Spleen (tissue), 11 donors: Measurements from ENCODE around the gene MTMR10. TPM values are rescaled to one million over a fixed set of nuclear protein-coding genes. Genes with fewer than 3 reads are reported as not detected.

ENCODE experiments used
- DNase-seq: peaks from one replicate; pipeline ENCODE4 v3.0.0-alpha.2; 2020
- H3K27ac ChIP-seq, 8 donors: fragments of 200-600 bp; sonication (generic) in 7 of 8; 1 replicate in 4 of 8; 2 replicates in 4 of 8; pipeline versions ENCODE4 v1.5.0 to v1.8.0; 2016 to 2021; ENCODE audit warnings: inconsistent platforms in 4 of 8, mild to moderate bottlenecking in 4 of 8, moderate library complexity in 1 of 8
- H3K27me3 ChIP-seq, 7 donors: fragments of 200-600 bp; sonication (generic) in 6 of 7; replicated peaks in 1 of 7; 1 replicate in 4 of 7; 2 replicates in 3 of 7; pipeline versions ENCODE4 v1.5.0 to v1.8.0; 2016 to 2021; ENCODE audit warnings: inconsistent platforms in 3 of 7, mild to moderate bottlenecking in 1 of 7
- H3K36me3 ChIP-seq, 6 donors: fragments of 200-600 bp; sonication (generic) in 5 of 6; 1 replicate in 4 of 6; 2 replicates in 2 of 6; pipeline versions ENCODE4 v1.5.0 to v1.8.0; 2016 to 2021; ENCODE audit warnings: inconsistent platforms in 2 of 6
- H3K4me1 ChIP-seq, 6 donors: fragments of 200-600 bp; sonication (generic) in 5 of 6; 1 replicate in 3 of 6; 2 replicates in 3 of 6; pipeline versions ENCODE4 v1.5.0 to v1.8.0; 2016 to 2021; ENCODE audit warnings: inconsistent platforms in 3 of 6
- H3K4me3 ChIP-seq, 8 donors: fragments of 200-600 bp; sonication (generic) in 7 of 8; 1 replicate in 4 of 8; 2 replicates in 4 of 8; pipeline versions ENCODE4 v1.5.0 to v1.8.0; 2016 to 2021; ENCODE audit warnings: inconsistent platforms in 4 of 8, mild to moderate bottlenecking in 4 of 8, moderate library complexity in 2 of 8
- H3K9me3 ChIP-seq, 8 donors: fragments of 200-600 bp; sonication (generic) in 7 of 8; 1 replicate in 4 of 8; 2 replicates in 4 of 8; pipeline versions ENCODE4 v1.5.0 to v1.8.0; 2016 to 2021; ENCODE audit warnings: inconsistent platforms in 4 of 8
- CTCF ChIP-seq, 11 experiments: fragments of 200-600 bp in 7 of 11; fragments of 450-650 bp in 4 of 11; sonication (generic) in 4 of 11; IDR thresholded peaks in 8 of 11; conservative IDR thresholded peaks in 3 of 11; 1 replicate in 7 of 11; 2 replicates in 4 of 11; pipeline versions ENCODE4 v1.4.0 to v1.8.0; 2016 to 2021; ENCODE audit warnings: antibody characterized with exemption in 11 of 11, inconsistent platforms in 4 of 11, mild to moderate bottlenecking in 1 of 11
- POLR2A ChIP-seq, 3 donors: fragments of 450-650 bp; IDR thresholded peaks; one replicate each; pipeline ENCODE4 v1.5.1; 2017; ENCODE audit warnings: antibody characterized with exemption in 3 of 3, mild to moderate bottlenecking in 1 of 3
- POLR2AphosphoS5 ChIP-seq, 3 donors: sonication (generic); formaldehyde crosslinking; IDR thresholded peaks; one replicate each; pipeline ENCODE4 v1.5.1; 2017; ENCODE audit warnings: antibody characterized with exemption in 3 of 3
- WGBS, 5 donors: extraction: QIAGEN DNeasy Blood & Tissue Kit in 3 of 5; methylation state at CpG; one replicate each; pipeline versions ENCODE4 v1.1.5 to v1.1.7; 2013 to 2018; 5-methylcytosine and 5-hydroxymethylcytosine counted together
- intact Hi-C: fragments of 100-400 bp; cut with DNase I; formaldehyde crosslinking; loops from one replicate; pipeline ENCODE4 v1.15.0; 2023; ENCODE audit warnings: low total_unique reads
- polyA plus RNA-seq, 3 donors: library from polyadenylated mRNA; stranded (reverse); fragments of 200-250 nt; gene quantifications; one replicate each; pipeline ENCODE4 v1.2.1, GENCODE V29; 2013
- total RNA-seq, 7 donors: library from RNA; depleted of rRNA in 3 of 7; stranded (reverse); fragments of >200 nt in 3 of 7; fragmentation: NEBNext Ultra II Directional in 4 of 7; extraction: Animal tissue kit (Norgen Biotek cat#: 25700) in 4 of 7; gene quantifications; one replicate each; pipeline versions ENCODE4 v1.1.0 to v1.2.1, GENCODE V29; 2016 to 2021
- donor health status: healthy with polysubstance abuse.
- donor health status: DM: no; HTN: no; CAD: no; lungs with moderate emphysema.
- donor health status: DM: no; HTN: no; CAD: no.
- donor health status: Bipolar disorder and iron deficiency.
- donor health status: healthy.
- donor health status: DM: no; HTN: no; CAD: no.
- donor health status: DM: yes; HTN: yes; CAD: no.

The MTMR10 gene
- total and polyA plus RNA-seq, 10 donors: 8.2 to 67.9 (median 48.3) TPM

GRCh38 chr15:30903497-30904187, 87.8 kb downstream of the MTMR10 start, which contains the start of gene FAN1:
Gene FAN1, plus strand, starts transcription at chr15:30903915. Its CDS starts 749 bp downstream, at chr15:30904664.
- peak within 1 kb of the TSS; percentile 46 to 89 (median 75) for H3K4me3 ChIP-seq
- H3K4me1 ChIP-seq: peaks cover 0 to 41% (median 21%) of the 10 kb centered on the region in 6 donors
- peak within 1 kb of the TSS in 7 of 8 donors; percentile 43 to 83 (median 73) for H3K27ac ChIP-seq
- peak; percentile 95 for DNase-seq
- H3K36me3 ChIP-seq: peaks cover 0 to 7% (median 2%) of the 10 kb centered on the region in 6 donors
- no peaks in the 10 kb centered on the region for H3K9me3 ChIP-seq
- intact Hi-C loops: no loop called here
- TF ChIP-seq POLR2A (IDR thresholded peaks at IDR 0.05): peak in 1 of 3 donors; percentile 29
- TF ChIP-seq CTCF (IDR thresholded peaks at IDR 0.05 in 8 of 11, conservative IDR thresholded peaks at IDR 0.05 in 3 of 11): no peak
- peak; percentile 91 to 93 (median 92) for TF ChIP-seq POLR2AphosphoS5 (IDR thresholded peaks at IDR 0.05)
- 0 to 1% (median 0%) methylated on average over 30 to 65 of the region's 65 CpGs for WGBS, 5 donors
- no peaks in the 10 kb centered on the region for H3K27me3 ChIP-seq

- H3K36me3 ChIP-seq: no peaks in the 10 kb centered on the region
- no peak for DNase-seq
- H3K27ac ChIP-seq: no peak overlapping the region
- intact Hi-C loops: no loop called here
- H3K4me3 ChIP-seq: no peak overlapping the region
- H3K27me3 ChIP-seq: no peaks in the 10 kb centered on the region
- TF ChIP-seq POLR2AphosphoS5 (IDR thresholded peaks at IDR 0.05): no peak
- H3K9me3 ChIP-seq: no peaks in the 10 kb centered on the region
- WGBS, 5 donors: 94 to 100% (median 100%) methylated on average over 1 of the region's 1 CpG
- peaks cover 0 to 41% (median 21%) of the 10 kb centered on the region in 6 donors for H3K4me1 ChIP-seq
Observed at GRCh38 chr15:30901889-30902288, 89.5 kb downstream of the MTMR10 start.

DNA sequence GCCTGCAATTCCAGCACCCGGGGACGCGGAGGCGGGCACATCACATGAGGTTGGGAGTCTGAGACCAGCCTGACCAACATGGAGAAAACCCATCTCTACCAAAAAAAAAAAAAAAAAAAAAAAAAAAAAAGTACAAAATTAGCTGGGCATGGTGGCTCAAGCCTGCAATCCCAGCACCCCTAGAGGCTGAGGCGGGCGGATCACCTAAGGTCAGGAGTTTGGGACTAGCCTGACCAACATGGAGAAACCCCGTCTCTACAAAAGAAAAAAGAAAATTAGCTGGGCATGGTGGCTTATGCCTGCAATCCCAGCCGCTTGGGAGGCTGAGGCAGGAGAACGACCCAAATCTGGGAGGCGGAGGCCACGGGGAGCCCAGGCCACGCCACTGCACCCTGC, 95.2 kb downstream of the MTMR10 start:
- no peak for DNase-seq
- Histone ChIP-seq H3K36me3 (no peaks in the 10 kb centered on the region), H3K9me3 (no peaks in the 10 kb centered on the region), H3K27me3 (no peaks in the 10 kb centered on the region), H3K27ac (no peak overlapping the region), H3K4me3 (no peak overlapping the region), H3K4me1 (peaks cover 0 to 7% (median 0%) of the 10 kb centered on the region in 6 donors)
- TF ChIP-seq CTCF (IDR thresholded peaks at IDR 0.05 in 8 of 11, conservative IDR thresholded peaks at IDR 0.05 in 3 of 11): no peak
- no peak for TF ChIP-seq POLR2AphosphoS5 (IDR thresholded peaks at IDR 0.05)
- no peak for TF ChIP-seq POLR2A (IDR thresholded peaks at IDR 0.05)
- intact Hi-C loops: no loop called here
- 89 to 93% (median 91%) methylated on average over 11 to 12 of the region's 12 CpGs for WGBS, 5 donors

- intact Hi-C loops: no loop called here
- H3K4me1 ChIP-seq: peaks cover 0 to 7% (median 0%) of the 10 kb centered on the region in 6 donors
- no peaks in the 10 kb centered on the region for H3K36me3 ChIP-seq
- 89 to 95% (median 94%) methylated on average over 33 of the region's 33 CpGs for WGBS, 5 donors
- H3K27me3 ChIP-seq: no peaks in the 10 kb centered on the region
- no peak for DNase-seq
- H3K27ac ChIP-seq: no peak overlapping the region
- H3K9me3 ChIP-seq: no peaks in the 10 kb centered on the region
- H3K4me3 ChIP-seq: no peak overlapping the region
- no peak for TF ChIP-seq CTCF (IDR thresholded peaks at IDR 0.05 in 8 of 11, conservative IDR thresholded peaks at IDR 0.05 in 3 of 11)
- no peak for TF ChIP-seq POLR2AphosphoS5 (IDR thresholded peaks at IDR 0.05)
- no peak for TF ChIP-seq POLR2A (IDR thresholded peaks at IDR 0.05)
Observed at GRCh38 chr15:30895461-30896210, 95.8 kb downstream of the MTMR10 start.
